Choroid plexus epithelial cell (primary cell): ENCODE results near the gene TMTC4.

Experiments
- DNase-seq: peaks from one replicate; pipeline ENCODE4 v3.0.0-alpha.2; 2010; ENCODE audit warnings: low read depth
- H3K4me3 ChIP-seq: 2 replicates; pipeline ENCODE4 v1.5.1; 2011; ENCODE audit warnings: low read depth, mild to moderate bottlenecking, control low read depth, low read length, moderate library complexity
- TF ChIP-seq, protein P1 (sequence below): conservative IDR thresholded peaks from 2 replicates; pipeline ENCODE4 v1.5.1; 2011; ENCODE audit warnings: low read depth, mild to moderate bottlenecking, control low read depth, inconsistent platforms, low read length, moderate library complexity

Gene TMTC4

DNA sequence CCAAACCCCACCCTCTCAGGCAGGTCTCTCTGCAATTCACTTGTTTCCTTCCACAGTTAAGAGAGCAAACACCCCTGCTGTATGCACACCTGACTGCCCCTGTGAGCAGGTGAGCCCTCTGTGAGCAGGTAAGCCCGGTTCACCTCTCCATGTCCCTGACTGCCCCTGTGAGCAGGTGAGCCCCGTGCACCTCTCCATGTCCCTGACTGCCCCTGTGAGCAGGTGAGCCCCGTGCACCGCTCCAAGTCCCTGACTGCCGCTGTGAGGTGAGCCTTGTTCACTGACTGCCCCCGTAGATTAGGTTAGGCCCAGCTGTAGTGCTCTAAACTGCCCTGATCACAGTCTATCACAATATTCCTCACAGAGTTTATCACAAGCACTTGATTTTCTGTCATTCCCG is 29.2 kb downstream of the TMTC4 start:
- TF ChIP-seq, protein P1, sequence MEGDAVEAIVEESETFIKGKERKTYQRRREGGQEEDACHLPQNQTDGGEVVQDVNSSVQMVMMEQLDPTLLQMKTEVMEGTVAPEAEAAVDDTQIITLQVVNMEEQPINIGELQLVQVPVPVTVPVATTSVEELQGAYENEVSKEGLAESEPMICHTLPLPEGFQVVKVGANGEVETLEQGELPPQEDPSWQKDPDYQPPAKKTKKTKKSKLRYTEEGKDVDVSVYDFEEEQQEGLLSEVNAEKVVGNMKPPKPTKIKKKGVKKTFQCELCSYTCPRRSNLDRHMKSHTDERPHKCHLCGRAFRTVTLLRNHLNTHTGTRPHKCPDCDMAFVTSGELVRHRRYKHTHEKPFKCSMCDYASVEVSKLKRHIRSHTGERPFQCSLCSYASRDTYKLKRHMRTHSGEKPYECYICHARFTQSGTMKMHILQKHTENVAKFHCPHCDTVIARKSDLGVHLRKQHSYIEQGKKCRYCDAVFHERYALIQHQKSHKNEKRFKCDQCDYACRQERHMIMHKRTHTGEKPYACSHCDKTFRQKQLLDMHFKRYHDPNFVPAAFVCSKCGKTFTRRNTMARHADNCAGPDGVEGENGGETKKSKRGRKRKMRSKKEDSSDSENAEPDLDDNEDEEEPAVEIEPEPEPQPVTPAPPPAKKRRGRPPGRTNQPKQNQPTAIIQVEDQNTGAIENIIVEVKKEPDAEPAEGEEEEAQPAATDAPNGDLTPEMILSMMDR: no peak
- DNase-seq: no peak
- no peak overlapping the region for H3K4me3 ChIP-seq

DNA sequence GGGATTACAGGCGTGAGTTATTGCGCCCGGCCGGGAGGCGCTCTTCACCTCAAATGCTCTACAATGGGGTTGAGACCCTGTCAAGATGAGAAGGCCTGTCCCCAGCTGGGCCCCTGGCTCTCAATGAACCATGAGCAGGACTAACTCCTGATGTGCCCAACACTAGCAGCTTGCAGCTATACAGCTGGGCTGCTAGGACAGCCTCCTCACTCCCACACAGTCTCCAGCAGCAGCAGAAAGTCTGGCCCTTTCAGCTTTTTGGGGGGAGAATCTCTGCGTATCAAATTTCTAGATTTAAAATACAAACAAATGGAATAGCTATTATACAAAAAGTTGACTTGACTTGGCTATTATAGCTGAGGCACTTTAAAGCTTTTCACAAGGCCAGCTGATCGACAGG is 30.2 kb downstream of the TMTC4 start:
- DNase-seq: peak; percentile 6
- no peak overlapping the region for H3K4me3 ChIP-seq
- TF ChIP-seq, protein P1: no peak

DNA sequence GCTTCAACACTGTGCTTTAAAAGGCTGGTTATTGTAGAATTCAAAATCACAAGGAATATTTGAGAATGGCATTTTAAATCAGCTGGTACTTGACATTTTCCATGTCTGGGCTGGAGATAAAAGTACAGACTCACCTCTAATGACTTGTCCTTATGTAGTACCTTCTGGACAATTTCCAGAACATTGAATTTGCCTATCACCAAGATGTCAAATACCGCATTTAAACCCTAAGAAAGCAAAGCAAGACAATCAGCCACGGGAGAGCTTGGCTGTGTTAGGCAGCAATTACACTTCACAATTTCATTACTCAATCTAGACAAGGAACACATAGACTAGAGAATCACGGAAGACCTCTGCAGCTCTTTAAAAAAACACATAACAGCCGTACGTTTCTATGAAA is 36.8 kb downstream of the TMTC4 start:
- no peak for DNase-seq
- TF ChIP-seq, protein P1: no peak
- no peak overlapping the region for H3K4me3 ChIP-seq

DNA sequence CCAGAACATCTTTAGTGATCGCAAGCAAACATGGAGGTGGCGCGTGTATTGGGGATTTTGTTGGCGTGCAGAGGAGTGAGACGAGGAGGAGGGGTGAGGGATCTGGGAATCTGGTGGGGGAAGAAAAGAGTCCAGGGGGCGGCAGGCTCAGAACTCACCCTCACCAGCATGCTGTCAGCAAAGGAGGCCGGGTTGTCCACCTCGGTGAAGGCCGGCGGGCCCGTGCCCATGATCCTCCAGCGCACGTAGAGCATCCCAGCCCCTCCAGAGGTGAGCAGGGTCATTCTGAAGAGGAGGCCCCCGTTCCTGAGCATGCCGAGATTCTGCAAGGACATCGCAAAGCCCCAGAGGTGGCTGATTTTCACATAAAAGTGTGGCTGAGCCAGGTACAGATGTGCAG is 37.2 kb downstream of the TMTC4 start:
- H3K4me3 ChIP-seq: no peak overlapping the region
- TF ChIP-seq, protein P1: no peak
- DNase-seq: no peak

DNA sequence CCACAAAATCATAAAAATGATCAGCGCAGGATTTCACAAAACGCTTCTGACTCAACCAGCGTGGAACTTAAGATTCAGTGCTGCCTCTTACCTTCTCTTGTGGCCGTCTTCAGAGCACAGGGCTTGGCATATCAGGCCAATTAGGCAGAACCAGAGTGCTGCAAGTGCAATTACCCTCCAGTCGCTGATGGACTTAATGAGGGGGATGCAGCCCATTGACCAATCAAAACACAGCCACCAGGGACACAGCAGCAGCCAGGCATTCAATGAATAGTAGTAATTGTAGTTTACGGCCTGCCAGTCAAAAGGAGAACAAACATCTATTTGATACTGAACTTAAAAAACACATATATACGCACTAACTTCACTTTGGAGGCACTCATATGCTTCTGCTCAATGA is 38.2 kb downstream of the TMTC4 start:
- no peak for DNase-seq
- TF ChIP-seq, protein P1: no peak
- H3K4me3 ChIP-seq: no peak overlapping the region

DNA sequence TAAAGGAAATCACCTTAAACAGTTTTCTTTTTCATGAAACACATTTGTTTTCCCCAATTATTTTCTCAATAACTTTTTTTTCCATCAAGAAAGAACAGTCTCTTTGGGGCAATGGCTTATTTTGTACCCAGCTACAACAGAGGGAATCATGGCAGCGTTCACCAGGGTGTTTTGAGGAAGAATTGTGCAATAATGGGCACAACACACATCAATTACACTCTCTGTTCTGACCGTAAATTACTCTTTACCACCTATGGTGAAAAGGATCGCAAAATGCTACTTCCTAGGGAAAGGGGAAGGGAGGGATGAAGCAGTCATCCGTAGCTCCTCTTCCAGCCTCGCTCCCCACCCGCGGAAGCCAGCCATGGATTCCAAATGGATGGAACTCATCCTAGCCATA is 38.6 kb downstream of the TMTC4 start:
- H3K4me3 ChIP-seq: no peak overlapping the region
- TF ChIP-seq, protein P1: no peak
- DNase-seq: no peak

DNA sequence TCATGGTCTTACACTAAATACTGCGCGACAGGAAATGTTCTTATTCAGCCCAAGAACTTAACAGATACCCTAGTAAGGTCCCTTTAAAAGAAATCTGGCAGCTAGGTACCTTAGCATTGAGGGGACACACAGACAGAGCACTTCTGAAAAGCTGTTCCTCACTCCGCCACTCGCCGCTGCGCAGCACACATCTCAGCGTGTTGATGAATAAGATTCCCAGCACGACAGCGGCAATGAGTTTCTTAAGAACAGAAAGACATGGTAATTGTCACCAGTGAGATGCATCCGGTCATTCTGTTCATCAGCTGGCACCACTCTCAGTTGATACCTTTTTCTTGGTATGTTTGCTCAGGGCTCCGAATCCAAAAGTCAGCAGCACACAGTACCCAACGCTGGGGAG is 39.9 kb downstream of the TMTC4 start:
- TF ChIP-seq, protein P1: no peak
- DNase-seq: no peak
- H3K4me3 ChIP-seq: no peak overlapping the region
